ENCODE data around the gene CRYBA1.

CRYBA1 gene

DNA sequence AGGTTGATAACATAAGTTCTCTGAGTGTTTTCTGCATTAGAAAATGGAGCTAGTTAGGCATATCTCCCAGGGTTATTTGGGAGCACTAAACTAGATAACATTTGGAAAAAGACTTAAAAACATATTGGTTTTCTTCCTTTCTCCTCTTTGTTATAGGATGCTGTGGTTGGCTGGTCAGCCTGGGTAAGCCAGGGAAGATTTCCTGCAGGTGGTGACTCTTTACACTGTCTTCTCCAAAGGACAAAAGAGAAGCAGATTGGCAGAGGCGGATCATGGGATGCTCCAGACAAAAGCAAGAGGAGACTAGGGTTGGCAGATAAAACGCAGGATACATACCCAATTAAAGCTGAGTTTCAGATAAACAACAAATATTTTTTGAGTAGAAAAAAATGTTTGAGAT is 6.2 kb upstream of the CRYBA1 start:
- H4K20me1 ChIP-seq (ENCODE audit: insufficient read depth, low read length) = no peaks in the 10 kb centered on the region
- H3K4me3 ChIP-seq (ENCODE audit: low read length) = no peak overlapping the region
- H3K27me3 ChIP-seq (replicated peaks; ENCODE audit: insufficient read depth, low read length) = no peaks in the 10 kb centered on the region
- H3K9me2 ChIP-seq (replicated peaks; ENCODE audit: insufficient read depth, low read length) = no peaks in the 10 kb centered on the region
- peaks cover 2% of the 10 kb centered on the region; the same call in 1 of the 2 replicates for H3K4me1 ChIP-seq (ENCODE audit: low read length)
- H3K79me2 ChIP-seq (ENCODE audit: low read length) = no peaks in the 10 kb centered on the region
- no peaks in the 10 kb centered on the region for H3K9me3 ChIP-seq (replicated peaks; ENCODE audit: insufficient read depth, low read length)
- no peak for DNase-seq
- H2AFZ ChIP-seq (ENCODE audit: low read length) = no peak overlapping the region
- no peaks in the 10 kb centered on the region for H3F3A ChIP-seq (ENCODE audit: insufficient read depth, low read length)
- TF ChIP-seq, protein P1, sequence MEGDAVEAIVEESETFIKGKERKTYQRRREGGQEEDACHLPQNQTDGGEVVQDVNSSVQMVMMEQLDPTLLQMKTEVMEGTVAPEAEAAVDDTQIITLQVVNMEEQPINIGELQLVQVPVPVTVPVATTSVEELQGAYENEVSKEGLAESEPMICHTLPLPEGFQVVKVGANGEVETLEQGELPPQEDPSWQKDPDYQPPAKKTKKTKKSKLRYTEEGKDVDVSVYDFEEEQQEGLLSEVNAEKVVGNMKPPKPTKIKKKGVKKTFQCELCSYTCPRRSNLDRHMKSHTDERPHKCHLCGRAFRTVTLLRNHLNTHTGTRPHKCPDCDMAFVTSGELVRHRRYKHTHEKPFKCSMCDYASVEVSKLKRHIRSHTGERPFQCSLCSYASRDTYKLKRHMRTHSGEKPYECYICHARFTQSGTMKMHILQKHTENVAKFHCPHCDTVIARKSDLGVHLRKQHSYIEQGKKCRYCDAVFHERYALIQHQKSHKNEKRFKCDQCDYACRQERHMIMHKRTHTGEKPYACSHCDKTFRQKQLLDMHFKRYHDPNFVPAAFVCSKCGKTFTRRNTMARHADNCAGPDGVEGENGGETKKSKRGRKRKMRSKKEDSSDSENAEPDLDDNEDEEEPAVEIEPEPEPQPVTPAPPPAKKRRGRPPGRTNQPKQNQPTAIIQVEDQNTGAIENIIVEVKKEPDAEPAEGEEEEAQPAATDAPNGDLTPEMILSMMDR (IDR thresholded peaks at IDR 0.05; ENCODE audit: low read length) = no peak
- TF ChIP-seq EZH2phosphoT487 (IDR thresholded peaks at IDR 0.05; ENCODE audit: low read length) (no peak), EZH2 (optimal IDR thresholded peaks at IDR 0.05; ENCODE audit: low read depth, low read length) (no peak)
- no peak overlapping the region for H3K4me2 ChIP-seq (ENCODE audit: low read depth, low read length)
- no peak overlapping the region for H3K9ac ChIP-seq (ENCODE audit: low read length)
- no peak overlapping the region for H3K27ac ChIP-seq (ENCODE audit: low read length)
- H3K36me3 ChIP-seq (replicated peaks; ENCODE audit: insufficient read depth, low read length) = no peaks in the 10 kb centered on the region

DNA sequence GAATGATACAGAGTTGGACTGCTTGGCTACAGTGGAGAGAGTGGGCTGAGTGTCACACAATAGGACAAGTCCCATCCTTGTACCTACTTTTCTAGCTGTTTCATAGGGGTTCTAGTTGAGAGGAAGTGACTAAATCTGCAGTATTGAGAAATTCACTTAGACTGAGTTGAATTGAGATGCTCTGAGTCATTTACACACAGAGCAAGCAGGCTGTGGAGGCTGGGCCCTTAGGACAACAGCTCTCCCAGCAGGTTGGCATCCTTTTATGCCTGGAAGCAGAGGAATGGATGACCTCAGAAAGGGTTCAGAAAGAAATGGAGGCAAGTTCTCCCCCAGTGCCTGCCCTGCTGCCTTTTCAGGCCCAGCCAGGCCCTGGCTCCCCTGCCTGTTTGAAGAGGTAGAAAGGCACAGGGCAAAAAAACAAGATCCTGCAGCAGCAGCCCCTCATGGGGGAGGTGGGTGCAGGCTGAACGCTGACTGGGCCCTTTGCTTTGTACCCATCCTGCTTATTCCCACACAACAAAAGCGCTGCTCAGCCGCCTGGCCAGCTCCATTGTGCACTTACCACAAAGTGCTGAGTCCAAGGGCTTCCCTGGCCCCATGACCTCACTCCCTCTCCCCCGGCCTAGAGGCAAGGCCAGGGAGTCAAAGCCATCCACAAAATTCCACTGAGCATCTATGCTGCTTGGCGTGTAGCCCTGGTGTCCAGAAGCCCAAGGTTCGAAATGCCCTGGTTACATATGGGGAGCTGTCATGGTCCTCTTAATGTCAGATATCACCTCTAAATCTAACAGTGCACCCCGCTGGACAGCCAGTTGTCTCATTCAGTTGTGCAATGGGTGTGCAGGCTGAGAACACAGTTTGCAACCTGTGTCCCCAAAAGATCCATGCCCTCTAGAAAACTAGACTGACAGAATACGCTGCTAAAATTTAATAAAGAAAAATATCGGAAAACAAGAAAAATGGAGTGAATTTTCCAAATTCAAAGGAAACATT is 5.4 kb upstream of the CRYBA1 start:
- H3K4me1 ChIP-seq (ENCODE audit: low read length) = peaks cover 9% of the 10 kb centered on the region; the same call in 1 of the 2 replicates
- no peak overlapping the region for H3K9ac ChIP-seq (ENCODE audit: low read length)
- no peaks in the 10 kb centered on the region for H3K27me3 ChIP-seq (replicated peaks; ENCODE audit: insufficient read depth, low read length)

DNA sequence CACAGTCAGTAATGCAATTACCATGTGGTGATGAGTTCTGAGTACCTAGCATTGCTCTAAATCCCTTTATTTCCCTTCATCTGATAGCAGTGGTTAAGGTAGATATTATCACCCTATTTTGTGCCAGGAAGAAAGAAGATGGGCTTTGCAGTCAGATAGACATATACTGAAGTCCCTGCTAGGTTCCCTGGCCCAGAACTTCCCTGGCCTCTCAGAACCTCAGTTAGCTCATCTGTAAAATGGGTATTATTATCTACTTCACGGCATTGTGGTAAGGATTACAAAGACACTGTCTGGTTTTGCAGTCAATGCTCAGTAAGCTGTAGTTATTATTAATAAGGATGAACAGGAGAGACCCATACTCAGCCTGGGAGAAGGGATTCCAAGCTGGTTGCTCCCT is 4.6 kb upstream of the CRYBA1 start:
- no peak overlapping the region for H3K4me3 ChIP-seq (ENCODE audit: low read length)
- TF ChIP-seq EZH2phosphoT487 (IDR thresholded peaks at IDR 0.05; ENCODE audit: low read length) (no peak), EZH2 (optimal IDR thresholded peaks at IDR 0.05; ENCODE audit: low read depth, low read length) (no peak)
- TF ChIP-seq, protein P1 (IDR thresholded peaks at IDR 0.05; ENCODE audit: low read length) = no peak
- no peaks in the 10 kb centered on the region for H3K9me3 ChIP-seq (replicated peaks; ENCODE audit: insufficient read depth, low read length)
- H3K27me3 ChIP-seq (replicated peaks; ENCODE audit: insufficient read depth, low read length) = no peaks in the 10 kb centered on the region
- no peak for DNase-seq
- no peaks in the 10 kb centered on the region for H3F3A ChIP-seq (ENCODE audit: insufficient read depth, low read length)
- no peak overlapping the region for H3K4me2 ChIP-seq (ENCODE audit: low read depth, low read length)
- H3K36me3 ChIP-seq (replicated peaks; ENCODE audit: insufficient read depth, low read length) = no peaks in the 10 kb centered on the region
- H4K20me1 ChIP-seq (ENCODE audit: insufficient read depth, low read length) = no peaks in the 10 kb centered on the region
- H2AFZ ChIP-seq (ENCODE audit: low read length) = no peak overlapping the region
- H3K4me1 ChIP-seq (ENCODE audit: low read length) = peaks cover 11% of the 10 kb centered on the region; the same call in 1 of the 2 replicates
- H3K79me2 ChIP-seq (ENCODE audit: low read length) = no peaks in the 10 kb centered on the region
- no peaks in the 10 kb centered on the region for H3K9me2 ChIP-seq (replicated peaks; ENCODE audit: insufficient read depth, low read length)
- no peak overlapping the region for H3K27ac ChIP-seq (ENCODE audit: low read length)
- H3K9ac ChIP-seq (ENCODE audit: low read length) = no peak overlapping the region

More for the DNA sequence above, 5.4 kb upstream of the CRYBA1 start:
- Histone ChIP-seq H3F3A (ENCODE audit: insufficient read depth, low read length) (no peaks in the 10 kb centered on the region), H3K9me2 (replicated peaks; ENCODE audit: insufficient read depth, low read length) (no peaks in the 10 kb centered on the region), H3K79me2 (ENCODE audit: low read length) (no peaks in the 10 kb centered on the region), H3K27ac (ENCODE audit: low read length) (no peak overlapping the region), H3K4me3 (ENCODE audit: low read length) (no peak overlapping the region), H4K20me1 (ENCODE audit: insufficient read depth, low read length) (no peaks in the 10 kb centered on the region), H3K9me3 (replicated peaks; ENCODE audit: insufficient read depth, low read length) (no peaks in the 10 kb centered on the region), H2AFZ (ENCODE audit: low read length) (no peak overlapping the region), H3K4me2 (ENCODE audit: low read depth, low read length) (no peak overlapping the region), H3K36me3 (replicated peaks; ENCODE audit: insufficient read depth, low read length) (no peaks in the 10 kb centered on the region)
- no peak for DNase-seq
- TF ChIP-seq EZH2 (optimal IDR thresholded peaks at IDR 0.05; ENCODE audit: low read depth, low read length) (no peak), EZH2phosphoT487 (IDR thresholded peaks at IDR 0.05; ENCODE audit: low read length) (no peak)
- TF ChIP-seq, protein P1 (IDR thresholded peaks at IDR 0.05; ENCODE audit: low read length) = no peak
